ENCODE measurements around the gene SELENOW.
"Not testable (repeated sequence)": the region's sequence is repeated elsewhere in the genome, so short reads cannot be mapped to it uniquely, and the experiment has no call there.

SELENOW gene

GRCh38 chr19:47765523-47766358 is 12.8 kb upstream of the SELENOW start:
- peak; percentile 75 for TF ChIP-seq CTCF (conservative IDR thresholded peaks at IDR 0.05; ENCODE audit: low read length)
- H3K4me3 ChIP-seq (ENCODE audit: low read length): no peak overlapping the region
- DNase-seq (ENCODE audit: low read depth): peak; percentile 41

GRCh38 chr19:47766359-47766620 is 12.2 kb upstream of the SELENOW start:
- no peak for TF ChIP-seq CTCF (conservative IDR thresholded peaks at IDR 0.05; ENCODE audit: low read length)
- DNase-seq (ENCODE audit: low read depth): no peak
- no peak overlapping the region for H3K4me3 ChIP-seq (ENCODE audit: low read length)

DNA sequence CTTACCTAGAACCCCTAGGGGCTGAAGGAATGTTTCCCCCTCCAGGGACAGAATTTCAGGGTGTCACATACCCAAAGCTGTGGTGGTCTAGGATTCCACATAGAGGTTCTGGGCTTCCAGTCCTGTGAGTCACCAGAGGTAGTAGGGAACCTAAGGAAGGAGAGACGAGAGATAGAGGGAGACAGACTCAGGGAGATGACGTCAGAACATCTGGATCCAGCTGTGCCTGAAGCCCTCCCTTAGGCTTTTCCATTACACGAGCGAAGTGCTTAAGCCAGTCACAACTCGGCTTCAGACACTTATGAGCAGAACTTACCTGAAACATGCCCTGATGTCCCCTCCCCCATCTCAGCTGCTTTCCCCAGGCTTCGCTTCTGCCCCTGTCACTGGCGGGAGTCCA is 11.8 kb upstream of the SELENOW start:
- no peak for DNase-seq (ENCODE audit: low read depth)
- TF ChIP-seq CTCF (conservative IDR thresholded peaks at IDR 0.05; ENCODE audit: low read length): no peak

GRCh38 chr19:47767349-47767748 is 11.2 kb upstream of the SELENOW start:
- no peak for TF ChIP-seq CTCF (conservative IDR thresholded peaks at IDR 0.05; ENCODE audit: low read length)
- DNase-seq (ENCODE audit: low read depth): no peak
- H3K4me3 ChIP-seq (ENCODE audit: low read length): no peak overlapping the region

More for the DNA sequence above, 11.8 kb upstream of the SELENOW start:
- H3K4me3 ChIP-seq (ENCODE audit: low read length): no peak overlapping the region

DNA sequence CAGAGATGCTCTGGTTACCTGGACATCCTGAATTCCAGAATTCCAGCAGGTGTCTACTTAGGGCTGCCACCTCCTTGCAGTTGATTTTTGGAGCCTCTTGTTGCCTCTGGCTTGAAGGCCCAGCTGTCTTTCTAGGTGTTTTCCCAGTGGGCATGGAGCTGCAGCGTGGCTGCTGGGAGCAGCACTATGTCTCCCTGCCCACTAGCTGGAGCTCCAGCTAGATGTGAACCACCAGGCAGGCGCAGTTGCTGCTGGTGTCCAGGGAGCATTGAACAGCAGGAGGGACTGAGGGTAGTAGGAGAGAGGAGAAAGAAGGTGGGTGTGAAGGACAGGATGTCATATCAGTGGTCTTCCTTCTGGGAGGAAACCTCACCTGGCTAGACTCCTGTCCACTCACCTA is 9.9 kb upstream of the SELENOW start:
- no peak overlapping the region for H3K4me3 ChIP-seq (ENCODE audit: low read length)

GRCh38 chr19:47769534-47769933 is 9.0 kb upstream of the SELENOW start:
- H3K4me3 ChIP-seq (ENCODE audit: low read length): no peak overlapping the region
- no peak for DNase-seq (ENCODE audit: low read depth)
- no peak for TF ChIP-seq CTCF (conservative IDR thresholded peaks at IDR 0.05; ENCODE audit: low read length)

More for the DNA sequence above, 9.9 kb upstream of the SELENOW start:
- no peak for DNase-seq (ENCODE audit: low read depth)
- TF ChIP-seq CTCF (conservative IDR thresholded peaks at IDR 0.05; ENCODE audit: low read length): 0 out of 2 replicates have a peak, but pooled peaks have one; percentile 3

DNA sequence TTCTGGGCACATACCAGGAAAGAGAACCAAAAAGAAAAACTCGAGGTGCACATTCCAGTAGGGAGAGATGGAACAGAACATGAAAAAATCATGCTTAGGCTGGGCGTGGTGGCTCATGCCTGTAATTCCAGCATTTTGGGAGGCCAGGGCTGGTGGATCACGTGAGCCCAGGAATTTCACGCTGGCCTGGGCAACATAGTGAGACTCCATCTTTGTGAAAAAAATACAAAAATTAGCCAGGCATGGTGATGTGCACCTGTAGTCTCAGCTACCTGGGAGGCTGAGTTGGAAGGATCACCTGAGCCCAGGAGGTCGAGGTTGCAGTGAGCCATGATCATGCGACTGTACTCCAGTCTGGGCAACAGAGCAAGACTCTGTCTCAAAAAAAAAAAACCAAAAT is 7.2 kb upstream of the SELENOW start:
- not testable (repeated sequence) for H3K4me3 ChIP-seq (ENCODE audit: low read length)

More for the DNA sequence above, 7.2 kb upstream of the SELENOW start:
- DNase-seq (ENCODE audit: low read depth): not testable (repeated sequence)

Data from AG10803 (cell line).